ENCODE measurements around the gene MTMR8.

MTMR8 gene

DNA sequence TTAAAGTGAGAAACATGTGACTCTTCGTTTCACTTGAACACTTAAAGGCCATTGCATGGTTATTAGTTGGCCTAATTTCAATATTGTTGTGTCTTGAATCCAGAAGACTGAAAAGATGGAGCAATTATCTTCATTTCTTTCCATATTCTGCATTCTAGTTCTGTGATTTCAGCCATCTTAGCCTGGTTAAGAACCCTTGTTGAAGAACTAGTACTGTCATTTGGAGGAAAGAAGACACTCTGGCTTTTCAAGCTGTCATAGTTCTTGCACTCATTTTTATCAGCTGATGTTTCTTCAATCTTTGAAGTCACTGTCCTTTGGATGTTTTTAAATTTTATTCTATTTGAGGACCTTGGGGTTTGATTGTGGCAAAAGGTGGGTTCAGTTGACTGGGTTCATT, 81.6 kb downstream of the MTMR8 start:
- DNase-seq, result no peak

GRCh38 chrX:64306712-64307111, 88.5 kb downstream of the MTMR8 start:
- no peak for DNase-seq

- no peak for DNase-seq
These were observed 104.1 kb downstream of the MTMR8 start for GRCh38 chrX:64291123-64291522.

GRCh38 chrX:64265265-64265664, 130.0 kb downstream of the MTMR8 start:
- no peak for DNase-seq

DNA sequence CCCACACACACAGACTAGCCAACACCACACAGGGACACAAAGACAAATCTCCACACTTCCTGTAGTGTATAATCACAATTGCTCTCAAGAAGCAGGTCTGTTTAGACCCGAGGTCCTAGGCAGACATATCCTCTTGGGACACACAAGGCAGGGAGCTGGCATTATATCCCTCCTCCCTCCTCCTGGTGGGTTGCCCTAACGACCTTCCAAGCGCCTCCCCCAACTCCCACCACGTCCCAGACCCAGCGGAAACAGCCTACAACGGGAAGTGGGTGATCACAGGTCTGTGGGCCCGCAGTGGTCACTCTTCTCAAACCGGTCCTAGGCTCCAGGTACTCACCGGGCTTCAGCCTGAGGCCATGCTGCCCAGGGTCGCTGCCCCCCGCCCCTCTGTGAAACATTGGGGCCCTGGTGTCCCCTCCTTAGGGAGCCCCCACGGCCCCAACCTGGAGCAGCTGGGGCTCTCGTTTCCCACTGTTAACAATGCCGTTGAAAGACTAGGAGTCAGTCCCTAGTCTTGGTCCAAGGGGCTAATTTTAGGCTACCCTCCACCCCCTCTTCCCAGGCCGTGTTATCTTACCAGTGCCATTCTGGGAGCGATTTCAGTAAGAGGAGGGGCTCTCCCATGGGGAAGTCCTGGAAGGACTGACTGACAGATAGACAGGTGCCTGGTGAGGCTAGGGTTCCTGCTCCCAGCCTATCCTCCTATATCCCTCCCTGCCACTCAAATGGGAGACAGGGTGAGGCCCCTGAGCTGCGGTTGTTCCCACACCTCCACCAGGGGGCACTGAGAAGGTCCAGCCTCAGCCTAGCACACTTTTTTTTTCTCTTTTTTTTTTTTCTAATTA, 164.9 kb downstream of the MTMR8 start, which contains the start of gene ASB12:
ASB12 (minus strand) TSS at position 485 of the 848 bp plus-strand sequence. CDS start 4,957 bp downstream, outside the sequence.
- DNase-seq, result no peak

DNA sequence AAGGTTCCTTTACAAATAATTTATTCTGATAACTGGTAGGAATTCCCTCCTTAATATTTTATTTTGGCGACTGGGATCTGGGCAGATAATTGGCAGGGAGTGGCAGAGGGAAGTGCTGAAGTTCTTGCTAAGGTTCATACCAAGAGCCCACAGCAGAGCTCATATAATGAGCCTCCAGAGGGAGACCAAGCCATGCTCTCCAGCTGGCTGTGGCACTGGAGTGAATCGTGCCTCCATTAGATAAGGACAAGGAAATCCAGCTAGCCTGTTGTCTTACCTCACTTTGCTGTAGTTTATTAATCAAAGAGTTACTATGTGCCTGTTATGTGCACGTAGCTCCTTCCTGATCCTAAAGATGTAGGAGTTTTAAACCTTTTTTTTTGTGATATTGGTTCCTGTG, 166.1 kb downstream of the MTMR8 start:
- DNase-seq, result no peak
